Renal cortical epithelial cell (primary cell): ENCODE data around the gene CCDC85C. TPM values are rescaled to one million over a fixed set of nuclear protein-coding genes. Genes with fewer than 3 reads are reported as not detected.

Experiments used
- DNase-seq: peaks from one replicate; pipeline ENCODE4 v3.0.0-alpha.2; 2011; ENCODE audit warnings: low read depth
- total RNA-seq: library from RNA; depleted of rRNA; stranded (reverse); fragments of >200 nt; gene quantifications from 2 replicates; pipeline ENCODE4 v1.2.3, GENCODE V29; 2014

CCDC85C gene
- total RNA-seq, 1 donor from 2014 or later, result 11.0 TPM

GRCh38 chr14:99476864-99477263 is 127.1 kb downstream of the CCDC85C start:
- peak; percentile 88 for DNase-seq

GRCh38 chr14:99475660-99476059 is 128.3 kb downstream of the CCDC85C start:
- DNase-seq, result no peak

GRCh38 chr14:99475179-99475578 is 128.8 kb downstream of the CCDC85C start:
- peak; percentile 44 for DNase-seq

- no peak for DNase-seq
These were observed 130.5 kb downstream of the CCDC85C start for GRCh38 chr14:99473458-99473857.

GRCh38 chr14:99472937-99473336 is 131.1 kb downstream of the CCDC85C start:
- no peak for DNase-seq

GRCh38 chr14:99471731-99472130 is 132.3 kb downstream of the CCDC85C start:
- DNase-seq, result no peak

- no peak for DNase-seq
These were observed 135.0 kb downstream of the CCDC85C start for GRCh38 chr14:99468836-99469592.

GRCh38 chr14:99468081-99468480 is 135.9 kb downstream of the CCDC85C start:
- DNase-seq, result no peak

- no peak for DNase-seq
These were observed 136.5 kb downstream of the CCDC85C start for GRCh38 chr14:99467336-99468078.

- peak; percentile 58 for DNase-seq
These were observed 137.2 kb downstream of the CCDC85C start for GRCh38 chr14:99466758-99467157.

- DNase-seq, result no peak
These were observed 138.7 kb downstream of the CCDC85C start for GRCh38 chr14:99465288-99465687.

- no peak for DNase-seq
These were observed 140.0 kb downstream of the CCDC85C start for GRCh38 chr14:99463974-99464373.

GRCh38 chr14:99462210-99462609 is 141.8 kb downstream of the CCDC85C start:
- DNase-seq, result no peak

GRCh38 chr14:99461411-99462085 is 142.5 kb downstream of the CCDC85C start:
- DNase-seq, result no peak

GRCh38 chr14:99460793-99461192 is 143.2 kb downstream of the CCDC85C start:
- DNase-seq, result no peak

- no peak for DNase-seq
These were observed 144.4 kb downstream of the CCDC85C start for GRCh38 chr14:99459481-99460100.

- no peak for DNase-seq
These were observed 149.8 kb downstream of the CCDC85C start for GRCh38 chr14:99454246-99454645.

GRCh38 chr14:99452968-99453367 is 151.0 kb downstream of the CCDC85C start:
- no peak for DNase-seq

- DNase-seq, result no peak
These were observed 152.8 kb downstream of the CCDC85C start for GRCh38 chr14:99451234-99451633.

GRCh38 chr14:99450266-99450665 is 153.7 kb downstream of the CCDC85C start:
- DNase-seq, result no peak
